Measurements from ENCODE around the gene KCTD7.

DNA sequence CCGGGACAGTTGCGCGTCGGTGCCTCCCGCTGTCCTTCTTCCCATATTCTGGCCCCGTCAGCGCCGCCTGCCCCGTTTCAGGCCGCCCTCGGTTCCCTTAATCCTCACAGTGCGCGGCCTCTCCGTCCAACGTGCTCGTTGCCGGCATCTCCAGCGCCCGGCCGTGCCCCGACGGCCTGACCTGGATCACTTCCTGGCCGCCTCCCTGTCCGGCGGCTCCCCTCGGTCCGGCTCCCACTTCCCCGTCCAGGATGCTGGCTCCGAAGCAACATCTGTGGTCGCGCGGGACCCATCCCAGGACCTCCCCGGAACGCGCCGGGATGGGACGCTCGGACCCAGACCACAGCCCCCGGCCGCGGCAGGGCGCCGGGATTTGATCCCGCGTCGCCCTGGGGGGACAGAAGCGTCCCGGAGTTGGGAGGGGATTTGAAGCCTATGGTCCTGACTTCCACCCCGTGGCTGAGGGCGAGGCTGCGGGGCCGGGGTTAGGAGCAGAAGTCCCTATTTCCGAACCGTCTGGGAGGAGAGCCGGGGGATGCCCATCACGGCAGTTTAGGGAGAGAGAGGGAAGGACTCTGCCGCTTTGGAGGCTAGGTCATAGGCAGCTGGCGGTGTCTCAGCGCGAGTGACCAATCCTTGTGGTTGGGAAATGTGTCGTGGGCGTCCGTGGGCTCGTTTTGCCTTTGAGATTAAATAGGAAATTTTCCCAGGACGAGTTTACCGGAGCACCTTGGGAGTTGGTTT, 53.8 kb downstream of the KCTD7 start:
- TF ChIP-seq PAX5 (IDR thresholded peaks at IDR 0.05; ENCODE audit: insufficient read depth, low read length, severe bottlenecking) (no peak), SPI1 (IDR thresholded peaks at IDR 0.05; ENCODE audit: low read depth, low read length) (no peak), POLR2A (IDR thresholded peaks at IDR 0.05; ENCODE audit: low read depth, low read length) (no peak), POLR2AphosphoS5 (IDR thresholded peaks at IDR 0.05; ENCODE audit: low read depth, low read length) (no peak), TAF1 (IDR thresholded peaks at IDR 0.05; ENCODE audit: low read depth, low read length) (no peak)

Measured in GM12891 (cell line).